Esophagus mucosa (tissue), 1 donor: ENCODE measurements around the gene NDUFB2. TPM values are rescaled to one million over a fixed set of nuclear protein-coding genes. Genes with fewer than 3 reads are reported as not detected.
"Not testable (repeated sequence)": the region's sequence is repeated elsewhere in the genome, so short reads cannot be mapped to it uniquely, and the experiment has no call there.

ENCODE experiments used
- ATAC-seq: fragments of 200-7000 bp; cut with Tn5 transposase; one replicate; pipeline ENCODE4 v1.9.1; 2020
- total RNA-seq: library from RNA; stranded (reverse); gene quantifications from one replicate; pipeline ENCODE4 v1.2.4, GENCODE V29; 2023
- donor health status: DM: yes; HTN: yes; CAD: no.

Gene NDUFB2
- total RNA-seq, result 181 TPM

GRCh38 chr7:140696680-140697446 is at the start of gene NDUFB2:
Gene NDUFB2 (plus strand): TSS chr7:140696708. CDS start chr7:140696745, 37 bp downstream.
- peak; percentile 97 for ATAC-seq

- ATAC-seq, result peak; percentile 56
Measured at GRCh38 chr7:140646931-140647647, 49.4 kb upstream of the NDUFB2 start.

GRCh38 chr7:140649556-140650205 is 46.8 kb upstream of the NDUFB2 start:
- ATAC-seq, result no peak

GRCh38 chr7:140650367-140650766 is 46.1 kb upstream of the NDUFB2 start:
- ATAC-seq, result no peak

- peak; percentile 59 for ATAC-seq
Measured at GRCh38 chr7:140653319-140654108, 43.0 kb upstream of the NDUFB2 start.

GRCh38 chr7:140654109-140654387 is 42.5 kb upstream of the NDUFB2 start:
- ATAC-seq, result no peak

- no peak for ATAC-seq
Measured at GRCh38 chr7:140654661-140655060, 41.8 kb upstream of the NDUFB2 start.

- no peak for ATAC-seq
Measured at GRCh38 chr7:140655511-140656408, 40.7 kb upstream of the NDUFB2 start.

GRCh38 chr7:140656548-140657515 is 39.7 kb upstream of the NDUFB2 start:
- peak; percentile 91 for ATAC-seq

- no peak for ATAC-seq
Measured at GRCh38 chr7:140657891-140658290, 38.6 kb upstream of the NDUFB2 start.

GRCh38 chr7:140659856-140660255 is 36.7 kb upstream of the NDUFB2 start:
- ATAC-seq, result peak; percentile 81

GRCh38 chr7:140661124-140661523 is 35.4 kb upstream of the NDUFB2 start:
- no peak for ATAC-seq

- ATAC-seq, result not testable (repeated sequence)
Measured at GRCh38 chr7:140662938-140663337, 33.6 kb upstream of the NDUFB2 start.

- ATAC-seq, result no peak
Measured at GRCh38 chr7:140667476-140667875, 29.0 kb upstream of the NDUFB2 start.

GRCh38 chr7:140668641-140669040 is 27.9 kb upstream of the NDUFB2 start:
- ATAC-seq, result no peak

- no peak for ATAC-seq
Measured at GRCh38 chr7:140669352-140669751, 27.2 kb upstream of the NDUFB2 start.

GRCh38 chr7:140669862-140670261 is 26.6 kb upstream of the NDUFB2 start:
- not testable (repeated sequence) for ATAC-seq

- ATAC-seq, result no peak
Measured at GRCh38 chr7:140670343-140670935, 26.1 kb upstream of the NDUFB2 start.

GRCh38 chr7:140671966-140672365 is 24.5 kb upstream of the NDUFB2 start:
- no peak for ATAC-seq
